ENCODE results near the gene CKS1B.

The CKS1B gene

DNA sequence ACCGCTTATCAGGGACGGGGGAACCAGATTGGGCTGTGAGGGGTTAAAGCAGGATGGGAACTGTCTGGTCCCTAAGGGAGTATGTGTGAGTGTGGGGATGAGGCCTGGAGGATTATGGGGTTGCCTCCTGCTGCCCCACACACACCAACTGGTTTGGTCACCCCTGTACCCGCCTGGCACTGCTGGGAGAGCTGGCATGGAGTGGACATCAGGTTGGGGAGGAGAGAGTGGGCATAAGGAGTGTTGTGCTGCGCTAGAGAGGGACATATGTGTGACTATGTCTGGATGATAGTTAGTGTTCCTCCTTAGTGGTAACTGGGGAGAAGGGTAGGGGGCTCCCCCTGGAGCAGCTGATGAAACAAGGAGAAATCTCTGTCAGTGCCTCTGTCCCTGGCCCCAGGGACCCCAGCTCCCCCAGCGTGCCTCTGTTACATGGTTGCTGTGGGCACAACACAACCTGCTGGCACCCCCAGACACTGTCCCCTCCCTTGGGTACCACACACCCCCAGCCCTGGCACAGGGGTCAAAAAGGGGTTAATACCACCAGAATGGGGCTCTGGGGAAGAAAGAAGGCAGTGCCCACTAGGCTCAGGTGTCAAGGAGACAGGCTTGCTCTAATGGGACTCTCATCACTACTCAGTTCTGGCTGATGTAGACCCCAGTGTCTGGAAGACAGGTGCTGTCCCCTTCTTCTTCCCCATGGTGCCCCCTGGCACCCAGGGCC lies 30.0 kb downstream of the CKS1B start:
- H3K4me3 ChIP-seq (ENCODE audit: low read length) = peak overlapping the region; percentile 96
- TF ChIP-seq, protein P1, sequence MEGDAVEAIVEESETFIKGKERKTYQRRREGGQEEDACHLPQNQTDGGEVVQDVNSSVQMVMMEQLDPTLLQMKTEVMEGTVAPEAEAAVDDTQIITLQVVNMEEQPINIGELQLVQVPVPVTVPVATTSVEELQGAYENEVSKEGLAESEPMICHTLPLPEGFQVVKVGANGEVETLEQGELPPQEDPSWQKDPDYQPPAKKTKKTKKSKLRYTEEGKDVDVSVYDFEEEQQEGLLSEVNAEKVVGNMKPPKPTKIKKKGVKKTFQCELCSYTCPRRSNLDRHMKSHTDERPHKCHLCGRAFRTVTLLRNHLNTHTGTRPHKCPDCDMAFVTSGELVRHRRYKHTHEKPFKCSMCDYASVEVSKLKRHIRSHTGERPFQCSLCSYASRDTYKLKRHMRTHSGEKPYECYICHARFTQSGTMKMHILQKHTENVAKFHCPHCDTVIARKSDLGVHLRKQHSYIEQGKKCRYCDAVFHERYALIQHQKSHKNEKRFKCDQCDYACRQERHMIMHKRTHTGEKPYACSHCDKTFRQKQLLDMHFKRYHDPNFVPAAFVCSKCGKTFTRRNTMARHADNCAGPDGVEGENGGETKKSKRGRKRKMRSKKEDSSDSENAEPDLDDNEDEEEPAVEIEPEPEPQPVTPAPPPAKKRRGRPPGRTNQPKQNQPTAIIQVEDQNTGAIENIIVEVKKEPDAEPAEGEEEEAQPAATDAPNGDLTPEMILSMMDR (conservative IDR thresholded peaks at IDR 0.05; ENCODE audit: low read length) = no peak
- no peak for DNase-seq (ENCODE audit: low read depth)

DNA sequence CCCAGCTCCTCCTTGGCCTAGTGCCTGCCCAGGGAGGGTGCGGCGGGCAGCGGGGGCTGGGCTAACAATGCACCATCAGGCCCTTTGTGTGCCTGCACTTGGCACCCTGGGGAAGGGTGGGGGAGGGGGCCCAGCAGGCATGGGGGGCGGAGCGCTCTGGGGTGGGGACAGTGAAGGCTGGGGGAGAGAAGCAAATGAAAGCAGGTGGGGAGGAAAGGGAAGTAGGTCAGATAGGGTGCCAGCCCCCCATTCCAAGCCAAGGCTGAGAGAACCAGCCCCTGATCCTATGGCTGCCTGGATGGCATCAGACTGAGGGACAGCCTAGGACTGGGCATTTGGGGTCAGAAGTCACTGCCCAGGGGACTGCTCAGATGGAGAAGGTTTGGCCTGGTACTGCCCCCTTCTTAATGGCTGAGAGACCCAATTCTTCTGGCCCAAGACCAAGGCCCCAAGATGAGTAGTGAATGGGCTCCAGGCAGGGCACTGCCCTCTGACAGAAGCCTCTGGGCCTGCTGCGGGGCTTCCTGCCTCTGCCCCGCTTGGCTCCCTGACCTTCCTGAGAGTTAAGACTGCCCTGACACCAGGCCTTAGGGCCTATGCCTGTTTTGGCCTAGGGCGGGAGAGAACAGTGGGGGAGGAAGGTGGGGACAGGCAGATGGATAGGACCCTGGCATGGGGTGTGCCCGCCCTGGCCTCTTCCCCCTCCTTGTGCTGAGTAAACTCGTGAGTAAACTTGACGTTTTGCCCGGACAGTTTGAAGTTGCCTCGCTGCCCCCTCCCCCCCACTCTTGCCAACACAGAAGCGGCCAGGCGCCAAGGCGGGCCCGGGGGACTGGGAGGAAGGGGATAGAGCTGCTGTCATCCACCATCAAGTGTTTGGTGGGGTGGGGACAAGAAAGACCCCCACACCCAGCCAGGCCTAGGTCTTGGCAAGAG lies 30.9 kb downstream of the CKS1B start:
- DNase-seq (ENCODE audit: low read depth) = peak; percentile 56

DNA sequence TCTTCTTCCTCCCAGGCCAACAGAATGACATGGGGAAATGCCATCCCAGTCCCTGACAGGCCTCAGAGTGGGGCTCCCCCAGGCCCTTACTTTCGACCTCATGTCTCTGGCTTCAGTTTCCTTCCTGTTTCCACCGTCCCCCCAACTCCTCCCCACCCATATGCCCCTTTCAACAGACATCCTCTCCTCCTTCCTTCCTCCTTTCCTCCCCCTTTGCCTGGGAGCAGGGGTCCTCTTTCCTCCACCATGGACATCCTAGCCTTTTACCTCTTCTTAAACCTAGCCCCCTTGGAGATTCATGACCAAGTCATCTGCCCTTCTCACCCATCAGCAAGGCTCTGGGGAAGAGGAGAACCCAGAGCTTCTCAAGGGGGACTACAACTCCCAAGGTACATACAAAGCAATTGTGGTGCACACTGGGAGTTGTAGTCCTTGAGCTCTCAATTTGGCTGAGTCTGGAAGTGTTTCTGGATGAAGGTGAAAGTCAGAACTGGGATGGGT lies 32.2 kb downstream of the CKS1B start:
- DNase-seq (ENCODE audit: low read depth) = no peak

More for the DNA sequence above, 30.9 kb downstream of the CKS1B start:
- peak overlapping the region; percentile 96 for H3K4me3 ChIP-seq (ENCODE audit: low read length)
- TF ChIP-seq, protein P1 (conservative IDR thresholded peaks at IDR 0.05; ENCODE audit: low read length) = no peak

GRCh38 chr1:155007251-155007828 lies 32.9 kb downstream of the CKS1B start:
- TF ChIP-seq, protein P1 (conservative IDR thresholded peaks at IDR 0.05; ENCODE audit: low read length) = no peak
- H3K4me3 ChIP-seq (ENCODE audit: low read length) = no peak overlapping the region
- DNase-seq (ENCODE audit: low read depth) = no peak

More for the DNA sequence above, 32.2 kb downstream of the CKS1B start:
- TF ChIP-seq, protein P1 (conservative IDR thresholded peaks at IDR 0.05; ENCODE audit: low read length) = no peak
- H3K4me3 ChIP-seq (ENCODE audit: low read length) = no peak overlapping the region

- H3K4me3 ChIP-seq (ENCODE audit: low read length) = no peak overlapping the region
- DNase-seq (ENCODE audit: low read depth) = no peak
These were observed 33.8 kb downstream of the CKS1B start for GRCh38 chr1:155008015-155008941.

More at GRCh38 chr1:155008015-155008941, 33.8 kb downstream of the CKS1B start:
- TF ChIP-seq, protein P1 (conservative IDR thresholded peaks at IDR 0.05; ENCODE audit: low read length) = no peak
